ENCODE results near the gene HSF2. TPM values are rescaled to one million over a fixed set of nuclear protein-coding genes. Genes with fewer than 3 reads are reported as not detected.

Gene HSF2, protein sequence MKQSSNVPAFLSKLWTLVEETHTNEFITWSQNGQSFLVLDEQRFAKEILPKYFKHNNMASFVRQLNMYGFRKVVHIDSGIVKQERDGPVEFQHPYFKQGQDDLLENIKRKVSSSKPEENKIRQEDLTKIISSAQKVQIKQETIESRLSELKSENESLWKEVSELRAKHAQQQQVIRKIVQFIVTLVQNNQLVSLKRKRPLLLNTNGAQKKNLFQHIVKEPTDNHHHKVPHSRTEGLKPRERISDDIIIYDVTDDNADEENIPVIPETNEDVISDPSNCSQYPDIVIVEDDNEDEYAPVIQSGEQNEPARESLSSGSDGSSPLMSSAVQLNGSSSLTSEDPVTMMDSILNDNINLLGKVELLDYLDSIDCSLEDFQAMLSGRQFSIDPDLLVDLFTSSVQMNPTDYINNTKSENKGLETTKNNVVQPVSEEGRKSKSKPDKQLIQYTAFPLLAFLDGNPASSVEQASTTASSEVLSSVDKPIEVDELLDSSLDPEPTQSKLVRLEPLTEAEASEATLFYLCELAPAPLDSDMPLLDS
- total RNA-seq (10 to 100 TPM; 30.6 to 33.3 TPM), polyA plus RNA-seq (10 to 100 TPM; 17.9 to 32.6 (median 22.7) TPM), total RNA-seq (37.7 to 94.5 (median 49.7) reads per million in 6 experiments)

- Mint-ChIP-seq H3K9me3 (no peaks in the 10 kb centered on the region), H3K27ac (peak within 1 kb of the TSS; percentile 84 to 99 (median 97)), H3K36me3 (peaks cover 0 to 4% (median 3%) of the 10 kb centered on the region in 3 donors), H3K4me1 (peaks cover 18 to 49% (median 35%) of the 10 kb centered on the region in 4 donors), H3K27me3 (no peaks in the 10 kb centered on the region), H3K4me3 (peak within 1 kb of the TSS; percentile 94 to 100 (median 98))
- DNase-seq: peak; percentile 81 to 97 (median 93)
- POLR2A ChIA-PET: interaction anchor here (0.9 to 2.0 kb wide), 8 partner anchors 9 to 1065 kb away, joined by 3 to 18 read pairs (median 4); partner anchors contain the start of genes SERINC1 and TBC1D32
- ATAC-seq: peak; percentile 96 to 97
Observed at GRCh38 chr6:122399348-122400120, at the start of gene HSF2. HSF2 (plus strand) TSS chr6:122399652; CDS start chr6:122399738, 86 bp downstream.

- POLR2A ChIA-PET: no interaction called here
- DNase-seq (no peak), ATAC-seq (no peak)
- peaks cover 5 to 9% (median 8%) of the 10 kb centered on the region in 5 donors for H3K27me3 Mint-ChIP-seq
- no peaks in the 10 kb centered on the region for H3K9me3 Mint-ChIP-seq
- H3K4me3 Mint-ChIP-seq: no peak overlapping the region
- no peaks in the 10 kb centered on the region for H3K4me1 Mint-ChIP-seq
- no peak overlapping the region for H3K27ac Mint-ChIP-seq
- no peaks in the 10 kb centered on the region for H3K36me3 Mint-ChIP-seq
Observed at GRCh38 chr6:122352981-122353664, 46.3 kb upstream of the HSF2 start.

- H3K4me3 Mint-ChIP-seq: no peak overlapping the region
- POLR2A ChIA-PET: interaction anchor here (0.7 kb wide), 1 partner anchor 586 kb away, joined by 7 read pairs; no protein-coding TSS in a partner anchor
- no peak for DNase-seq
- no peak overlapping the region for H3K27ac Mint-ChIP-seq
- peaks cover 0 to 23% (median 8%) of the 10 kb centered on the region in 5 donors for H3K27me3 Mint-ChIP-seq
- H3K36me3 Mint-ChIP-seq: no peaks in the 10 kb centered on the region
- H3K4me1 Mint-ChIP-seq: no peaks in the 10 kb centered on the region
- no peak for ATAC-seq
- peaks cover 0 to 2% (median 0%) of the 10 kb centered on the region in 9 donors for H3K9me3 Mint-ChIP-seq
Observed at GRCh38 chr6:122360809-122361208, 38.6 kb upstream of the HSF2 start.

GRCh38 chr6:122361314-122361979 lies 38.0 kb upstream of the HSF2 start:
- Mint-ChIP-seq H3K36me3 (no peaks in the 10 kb centered on the region), H3K4me1 (no peaks in the 10 kb centered on the region), H3K27ac (peak overlapping the region in 1 of 10 donors; percentile 61), H3K27me3 (peaks cover 0 to 23% (median 8%) of the 10 kb centered on the region in 5 donors), H3K4me3 (no peak overlapping the region), H3K9me3 (peaks cover 0 to 2% (median 0%) of the 10 kb centered on the region in 9 donors)
- ATAC-seq: no peak
- POLR2A ChIA-PET: no interaction called here
- DNase-seq: no peak

DNA sequence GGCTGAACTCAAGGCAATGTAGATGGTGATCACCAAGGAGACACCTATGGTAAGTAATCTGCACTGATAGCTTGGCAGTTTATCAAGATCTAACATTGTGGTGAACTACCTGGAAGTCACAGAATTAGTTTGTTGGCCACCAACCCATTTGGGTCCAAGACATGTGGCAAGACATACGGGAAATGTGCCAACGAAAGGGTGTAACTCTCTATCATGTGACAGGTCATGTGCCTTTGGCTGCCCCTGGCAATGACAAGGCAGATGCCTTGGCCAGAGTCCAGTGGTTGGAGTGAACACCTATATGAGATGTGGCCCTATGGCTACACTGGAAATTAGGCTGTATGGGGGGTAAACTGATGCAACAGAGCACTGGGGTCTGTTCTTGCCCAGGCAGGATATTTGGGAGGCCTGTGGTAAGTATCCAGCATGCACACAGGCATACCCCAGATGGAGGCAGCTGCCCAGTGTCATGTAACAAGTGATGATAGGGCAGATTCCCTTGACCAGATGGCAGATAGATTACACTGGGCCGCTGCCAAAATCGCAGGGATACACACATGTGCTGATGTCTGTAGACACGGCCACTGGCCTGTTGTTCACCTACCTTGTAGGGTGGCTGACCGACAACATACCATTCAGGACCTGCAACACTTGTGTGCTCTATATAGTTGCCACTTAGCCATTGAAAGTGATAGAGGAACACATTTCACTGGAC lies 35.5 kb upstream of the HSF2 start:
- POLR2A ChIA-PET: no interaction called here
- Mint-ChIP-seq H3K27ac (no peak overlapping the region), H3K27me3 (peaks cover 2 to 23% (median 6%) of the 10 kb centered on the region in 5 donors), H3K4me1 (no peaks in the 10 kb centered on the region), H3K9me3 (peaks cover 0 to 2% (median 0%) of the 10 kb centered on the region in 9 donors), H3K4me3 (no peak overlapping the region), H3K36me3 (no peaks in the 10 kb centered on the region)
- DNase-seq (no peak), ATAC-seq (no peak)

DNA sequence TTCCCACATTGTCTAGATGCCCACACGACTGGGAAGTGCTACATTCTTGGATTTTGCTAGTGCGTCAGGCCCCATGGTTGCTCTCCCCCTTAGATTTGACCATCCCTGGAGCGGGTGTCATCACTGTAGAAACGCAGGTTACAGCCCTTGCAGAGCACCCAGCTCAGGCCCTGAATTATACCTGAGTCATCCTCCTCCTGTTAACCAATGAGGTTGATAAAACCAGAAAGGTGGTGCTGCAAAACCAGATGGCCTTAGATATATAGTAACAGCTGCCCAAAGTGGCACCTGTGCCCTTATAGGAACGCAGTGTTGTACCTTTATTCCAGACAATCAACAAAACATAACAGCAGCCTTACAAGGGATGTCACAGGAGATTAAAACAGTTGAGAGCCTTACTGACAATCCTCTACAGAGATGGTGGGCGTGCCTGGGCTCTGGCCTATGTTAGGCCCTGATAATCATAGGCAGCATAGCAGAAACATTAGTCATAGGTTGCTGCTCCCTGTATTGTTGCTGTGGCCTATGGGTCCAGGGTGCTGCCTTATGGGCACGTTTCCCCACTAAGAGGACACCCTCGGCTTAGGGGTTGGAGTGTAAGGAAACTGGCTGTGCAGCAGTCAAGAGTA lies 33.6 kb upstream of the HSF2 start:
- no peak for ATAC-seq
- Mint-ChIP-seq H3K4me1 (no peaks in the 10 kb centered on the region), H3K9me3 (peaks cover 0 to 2% (median 0%) of the 10 kb centered on the region in 9 donors), H3K4me3 (no peak overlapping the region), H3K27ac (no peak overlapping the region), H3K27me3 (peaks cover 2 to 15% (median 6%) of the 10 kb centered on the region in 5 donors), H3K36me3 (no peaks in the 10 kb centered on the region)
- POLR2A ChIA-PET: no interaction called here
- no peak for DNase-seq

DNA sequence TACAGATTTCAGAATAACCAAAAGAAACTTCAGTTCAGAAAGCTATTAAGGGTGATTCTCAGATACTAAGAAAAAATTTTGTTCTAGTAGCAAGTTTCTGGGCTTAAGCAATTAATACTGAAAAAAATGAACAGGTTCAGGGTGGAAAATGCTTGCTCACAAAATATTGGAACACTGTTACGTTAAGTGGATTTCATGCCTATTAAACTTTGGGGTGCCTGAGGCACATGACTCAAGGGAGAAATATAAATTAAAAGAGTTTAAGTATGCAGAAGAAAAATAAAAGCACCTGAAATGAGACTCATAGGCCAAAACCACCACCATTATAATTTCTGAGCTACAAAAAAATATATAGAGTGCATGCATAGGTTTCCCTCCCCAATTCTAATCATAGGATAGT lies 32.3 kb upstream of the HSF2 start:
- Mint-ChIP-seq H3K36me3 (no peaks in the 10 kb centered on the region), H3K27me3 (peaks cover 2 to 13% (median 3%) of the 10 kb centered on the region in 5 donors), H3K27ac (no peak overlapping the region), H3K9me3 (peaks cover 0 to 2% (median 0%) of the 10 kb centered on the region in 9 donors), H3K4me3 (no peak overlapping the region), H3K4me1 (no peaks in the 10 kb centered on the region)
- no peak for DNase-seq
- POLR2A ChIA-PET: no interaction called here
- ATAC-seq: no peak

- POLR2A ChIA-PET: no interaction called here
- no peak for ATAC-seq
- no peak overlapping the region for H3K4me3 Mint-ChIP-seq
- peaks cover 0 to 2% (median 0%) of the 10 kb centered on the region in 9 donors for H3K9me3 Mint-ChIP-seq
- H3K27me3 Mint-ChIP-seq: peaks cover 2 to 17% (median 8%) of the 10 kb centered on the region in 5 donors
- no peaks in the 10 kb centered on the region for H3K36me3 Mint-ChIP-seq
- DNase-seq: no peak
- H3K4me1 Mint-ChIP-seq: no peaks in the 10 kb centered on the region
- no peak overlapping the region for H3K27ac Mint-ChIP-seq
Observed at GRCh38 chr6:122369536-122369935, 29.9 kb upstream of the HSF2 start.

DNA sequence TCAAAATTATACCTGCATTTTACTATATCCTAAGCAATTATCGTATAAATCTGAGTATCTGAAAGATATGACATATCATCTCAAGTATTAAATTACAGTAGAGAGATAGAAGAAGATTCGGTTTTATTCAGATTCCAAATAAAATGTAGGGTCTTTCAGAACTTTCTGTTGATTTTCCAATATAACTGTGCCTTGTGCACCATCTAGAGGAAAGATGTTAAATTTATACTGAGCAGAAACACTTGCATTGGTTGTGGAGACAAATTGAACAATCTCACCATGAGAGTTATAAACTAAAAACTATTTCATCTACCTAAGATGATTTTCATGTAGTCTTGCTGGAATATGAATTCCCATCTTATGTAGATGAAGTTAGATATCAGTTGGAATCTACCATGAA lies 26.8 kb upstream of the HSF2 start:
- no peak for ATAC-seq
- POLR2A ChIA-PET: no interaction called here
- Mint-ChIP-seq H3K27ac (no peak overlapping the region), H3K4me3 (no peak overlapping the region), H3K4me1 (peaks cover 0 to 5% (median 2%) of the 10 kb centered on the region in 4 donors), H3K36me3 (no peaks in the 10 kb centered on the region), H3K27me3 (peaks cover 2 to 21% (median 8%) of the 10 kb centered on the region in 5 donors), H3K9me3 (no peaks in the 10 kb centered on the region)
- DNase-seq: no peak

- Mint-ChIP-seq H3K4me3 (no peak overlapping the region), H3K36me3 (no peaks in the 10 kb centered on the region), H3K27ac (no peak overlapping the region), H3K4me1 (peaks cover 0 to 5% (median 2%) of the 10 kb centered on the region in 4 donors), H3K9me3 (no peaks in the 10 kb centered on the region), H3K27me3 (peaks cover 2 to 18% (median 8%) of the 10 kb centered on the region in 5 donors)
- ATAC-seq: no peak
- POLR2A ChIA-PET: no interaction called here
- no peak for DNase-seq
Observed at GRCh38 chr6:122374307-122374706, 25.1 kb upstream of the HSF2 start.

GRCh38 chr6:122376246-122376645 lies 23.2 kb upstream of the HSF2 start:
- ATAC-seq: no peak
- POLR2A ChIA-PET: no interaction called here
- peak overlapping the region in 7 of 10 donors; percentile 15 to 74 (median 31) for H3K4me3 Mint-ChIP-seq

More at GRCh38 chr6:122376246-122376645, 23.2 kb upstream of the HSF2 start:
- no peaks in the 10 kb centered on the region for H3K9me3 Mint-ChIP-seq
- DNase-seq: no peak
- peak overlapping the region in 4 of 10 donors; percentile 15 to 43 (median 29) for H3K27ac Mint-ChIP-seq
- peaks cover 0 to 5% (median 2%) of the 10 kb centered on the region in 4 donors for H3K4me1 Mint-ChIP-seq
- peaks cover 2 to 18% (median 11%) of the 10 kb centered on the region in 5 donors for H3K27me3 Mint-ChIP-seq
- H3K36me3 Mint-ChIP-seq: no peaks in the 10 kb centered on the region
